Neutrophil (primary cell): ENCODE data around the gene ZBTB40.
A peak's percentile ranks its signal among the peaks of the same experiment; 100 is the strongest.

Experiments used
- H3K27ac ChIP-seq: fragments of 200-600 bp; sonication (generic); 2 replicates; pipeline ENCODE4 v1.5.1; 2016; ENCODE audit warnings: mild to moderate bottlenecking, moderate library complexity
- H3K27me3 ChIP-seq: fragments of 200-600 bp; sonication (generic); 2 replicates; pipeline ENCODE4 v1.6.0; 2016; ENCODE audit warnings: mild to moderate bottlenecking
- H3K36me3 ChIP-seq: fragments of 200-600 bp; sonication (generic); 2 replicates; pipeline ENCODE4 v1.5.1; 2017
- H3K4me1 ChIP-seq, 2 experiments: fragments of 200-600 bp in 1 of 2; sonication (generic) in 1 of 2; 1 replicate in 1 of 2; 2 replicates in 1 of 2; pipeline versions ENCODE4 v1.5.1 to v1.6.1; 2013 to 2016; ENCODE audit warnings: low read depth in 1 of 2, low read length in 1 of 2, mild to moderate bottlenecking in 1 of 2, moderate library complexity in 1 of 2; ENCODE audit not compliant: control insufficient read depth in 1 of 2, insufficient read depth in 1 of 2
- H3K4me3 ChIP-seq, 2 experiments: fragments of 200-600 bp in 1 of 2; sonication (generic) in 1 of 2; 1 replicate in 1 of 2; 2 replicates in 1 of 2; pipeline ENCODE4 v1.5.1; 2013 to 2016; ENCODE audit warnings: low read depth in 1 of 2, low read length in 1 of 2, mild to moderate bottlenecking in 1 of 2, moderate library complexity in 1 of 2
- H3K9me3 ChIP-seq: fragments of 200-600 bp; sonication (generic); 2 replicates; pipeline ENCODE4 v1.5.1; 2016
- CTCF ChIP-seq: fragments of 200-600 bp; sonication (generic); IDR thresholded peaks from 2 replicates; pipeline ENCODE4 v1.5.1; 2016; ENCODE audit warnings: antibody characterized with exemption

The ZBTB40 gene

GRCh38 chr1:22489278-22489677, 37.6 kb downstream of the ZBTB40 start:
- Histone ChIP-seq H3K36me3 (no peaks in the 10 kb centered on the region), H3K27ac (no peak overlapping the region), H3K9me3 (no peaks in the 10 kb centered on the region), H3K4me1 (peaks cover 35 to 50% of the 10 kb centered on the region in 2 experiments), H3K4me3 (no peak overlapping the region), H3K27me3 (no peaks in the 10 kb centered on the region)
- no peak for TF ChIP-seq CTCF

- H3K9me3 ChIP-seq, result no peaks in the 10 kb centered on the region
- H3K4me1 ChIP-seq, result peaks cover 39 to 56% of the 10 kb centered on the region in 2 experiments
- no peaks in the 10 kb centered on the region for H3K27me3 ChIP-seq
- H3K27ac ChIP-seq, result peak overlapping the region; percentile 16
- no peaks in the 10 kb centered on the region for H3K36me3 ChIP-seq
- no peak for TF ChIP-seq CTCF
- no peak overlapping the region for H3K4me3 ChIP-seq
These were observed 38.2 kb downstream of the ZBTB40 start for GRCh38 chr1:22489823-22490222.

GRCh38 chr1:22490309-22490708, 38.7 kb downstream of the ZBTB40 start:
- Histone ChIP-seq H3K27me3 (no peaks in the 10 kb centered on the region), H3K9me3 (no peaks in the 10 kb centered on the region), H3K27ac (peak overlapping the region; percentile 16), H3K4me3 (no peak overlapping the region), H3K4me1 (peaks cover 39 to 56% of the 10 kb centered on the region in 2 experiments), H3K36me3 (no peaks in the 10 kb centered on the region)
- no peak for TF ChIP-seq CTCF

GRCh38 chr1:22491995-22492715, 40.5 kb downstream of the ZBTB40 start:
- Histone ChIP-seq H3K9me3 (no peaks in the 10 kb centered on the region), H3K36me3 (no peaks in the 10 kb centered on the region), H3K27me3 (no peaks in the 10 kb centered on the region)

GRCh38 chr1:22494144-22494543, 42.5 kb downstream of the ZBTB40 start:
- Histone ChIP-seq H3K4me1 (peaks cover 34% of the 10 kb centered on the region in 2 experiments), H3K9me3 (no peaks in the 10 kb centered on the region), H3K36me3 (no peaks in the 10 kb centered on the region), H3K27me3 (no peaks in the 10 kb centered on the region), H3K27ac (peak overlapping the region; percentile 63), H3K4me3 (peak overlapping the region in 1 of 2 experiments; percentile 48)
- no peak for TF ChIP-seq CTCF

More at GRCh38 chr1:22491995-22492715, 40.5 kb downstream of the ZBTB40 start:
- Histone ChIP-seq H3K4me1 (peaks cover 34 to 39% of the 10 kb centered on the region in 2 experiments), H3K27ac (no peak overlapping the region), H3K4me3 (no peak overlapping the region)
- TF ChIP-seq CTCF, result no peak
